Measurements from ENCODE around the gene LMOD1.

Gene LMOD1

DNA sequence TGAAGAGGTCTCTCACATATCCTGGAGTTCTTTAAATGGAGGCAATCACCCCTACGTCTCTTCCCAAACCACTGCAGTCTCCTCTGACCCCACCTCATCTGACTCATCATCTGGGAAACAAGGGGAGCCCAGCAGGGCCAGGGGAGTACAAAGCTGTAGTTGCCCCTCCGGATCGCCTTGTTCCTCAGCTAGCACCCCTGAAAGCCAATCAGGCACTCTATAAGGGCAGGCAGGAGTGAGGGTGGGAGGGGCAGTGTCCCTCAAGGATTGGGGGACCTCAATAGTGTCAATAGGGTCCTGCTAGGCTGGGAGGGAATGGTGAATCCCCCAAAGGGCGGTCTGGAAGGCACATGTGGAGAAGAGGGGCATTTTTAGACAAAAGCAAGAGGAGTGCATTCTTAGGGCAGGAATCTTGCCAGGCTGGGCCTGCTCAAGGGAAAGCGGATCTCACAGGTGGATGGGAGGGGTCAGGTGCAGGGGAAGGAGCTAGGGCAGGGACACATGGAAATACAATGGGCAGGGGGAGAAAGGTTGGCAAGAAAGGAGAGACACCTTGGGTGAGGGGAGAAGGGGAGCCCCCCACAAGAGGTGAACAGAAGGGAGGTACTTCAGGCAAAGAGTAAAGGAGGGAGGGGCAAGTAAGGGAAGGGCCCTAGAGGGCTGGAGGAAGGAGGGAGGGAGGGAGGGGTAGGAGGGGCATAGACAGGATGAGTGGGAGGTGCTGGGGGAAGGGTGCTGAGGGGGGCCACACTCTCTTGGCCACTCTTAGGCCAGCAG lies 51.8 kb downstream of the LMOD1 start:
- TF ChIP-seq, protein P1, sequence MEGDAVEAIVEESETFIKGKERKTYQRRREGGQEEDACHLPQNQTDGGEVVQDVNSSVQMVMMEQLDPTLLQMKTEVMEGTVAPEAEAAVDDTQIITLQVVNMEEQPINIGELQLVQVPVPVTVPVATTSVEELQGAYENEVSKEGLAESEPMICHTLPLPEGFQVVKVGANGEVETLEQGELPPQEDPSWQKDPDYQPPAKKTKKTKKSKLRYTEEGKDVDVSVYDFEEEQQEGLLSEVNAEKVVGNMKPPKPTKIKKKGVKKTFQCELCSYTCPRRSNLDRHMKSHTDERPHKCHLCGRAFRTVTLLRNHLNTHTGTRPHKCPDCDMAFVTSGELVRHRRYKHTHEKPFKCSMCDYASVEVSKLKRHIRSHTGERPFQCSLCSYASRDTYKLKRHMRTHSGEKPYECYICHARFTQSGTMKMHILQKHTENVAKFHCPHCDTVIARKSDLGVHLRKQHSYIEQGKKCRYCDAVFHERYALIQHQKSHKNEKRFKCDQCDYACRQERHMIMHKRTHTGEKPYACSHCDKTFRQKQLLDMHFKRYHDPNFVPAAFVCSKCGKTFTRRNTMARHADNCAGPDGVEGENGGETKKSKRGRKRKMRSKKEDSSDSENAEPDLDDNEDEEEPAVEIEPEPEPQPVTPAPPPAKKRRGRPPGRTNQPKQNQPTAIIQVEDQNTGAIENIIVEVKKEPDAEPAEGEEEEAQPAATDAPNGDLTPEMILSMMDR (conservative IDR thresholded peaks at IDR 0.05; ENCODE audit: control insufficient read depth, insufficient read depth, low read depth, low read length): no peak
- DNase-seq (ENCODE audit: low read depth): no peak

DNA sequence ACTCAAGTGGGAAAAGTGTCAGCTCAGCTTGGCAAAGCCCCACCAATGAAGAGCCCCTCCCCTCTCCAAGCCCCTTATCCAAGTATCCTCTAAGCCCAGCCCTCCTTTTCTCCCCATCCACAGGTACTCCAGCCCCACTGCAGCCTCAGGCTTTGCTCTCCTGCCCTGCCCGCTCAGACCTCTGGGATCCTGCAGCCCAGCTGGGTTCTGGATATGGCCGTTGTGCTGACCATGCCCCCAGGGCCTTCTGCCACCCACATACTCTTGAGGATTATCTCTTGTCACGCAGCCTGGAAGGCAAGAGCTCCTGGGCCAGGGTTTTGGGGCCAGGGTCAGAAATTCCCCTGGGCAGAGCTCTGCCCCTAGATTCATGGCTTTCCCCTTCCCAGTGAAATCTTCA lies 52.9 kb downstream of the LMOD1 start:
- H3K4me3 ChIP-seq (ENCODE audit: control insufficient read depth, low read depth, low read length): no peak overlapping the region
- TF ChIP-seq, protein P1 (conservative IDR thresholded peaks at IDR 0.05; ENCODE audit: control insufficient read depth, insufficient read depth, low read depth, low read length): no peak
- DNase-seq (ENCODE audit: low read depth): no peak

More for the DNA sequence above, 51.8 kb downstream of the LMOD1 start:
- H3K4me3 ChIP-seq (ENCODE audit: control insufficient read depth, low read depth, low read length): no peak overlapping the region

DNA sequence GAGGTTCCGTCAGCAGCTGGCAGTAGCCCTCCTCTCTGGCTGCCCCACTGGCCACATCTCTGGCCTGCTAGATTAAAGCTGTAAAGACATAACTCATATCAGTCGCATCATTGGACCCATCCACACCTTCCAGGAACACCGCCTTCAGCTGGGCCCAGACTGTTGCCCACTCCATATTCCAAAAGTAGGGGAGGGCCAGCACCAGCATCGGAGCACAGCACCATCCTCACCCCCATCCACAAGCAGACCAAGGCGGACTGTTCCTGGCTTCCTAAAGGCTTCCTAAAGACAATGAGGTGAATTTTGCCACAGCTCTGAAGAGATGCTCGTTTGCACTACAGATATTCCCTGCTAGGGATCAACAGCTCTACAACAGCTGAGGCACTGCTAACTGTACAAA lies 54.1 kb downstream of the LMOD1 start:
- DNase-seq (ENCODE audit: low read depth): no peak
- H3K4me3 ChIP-seq (ENCODE audit: control insufficient read depth, low read depth, low read length): no peak overlapping the region
- TF ChIP-seq, protein P1 (conservative IDR thresholded peaks at IDR 0.05; ENCODE audit: control insufficient read depth, insufficient read depth, low read depth, low read length): no peak

DNA sequence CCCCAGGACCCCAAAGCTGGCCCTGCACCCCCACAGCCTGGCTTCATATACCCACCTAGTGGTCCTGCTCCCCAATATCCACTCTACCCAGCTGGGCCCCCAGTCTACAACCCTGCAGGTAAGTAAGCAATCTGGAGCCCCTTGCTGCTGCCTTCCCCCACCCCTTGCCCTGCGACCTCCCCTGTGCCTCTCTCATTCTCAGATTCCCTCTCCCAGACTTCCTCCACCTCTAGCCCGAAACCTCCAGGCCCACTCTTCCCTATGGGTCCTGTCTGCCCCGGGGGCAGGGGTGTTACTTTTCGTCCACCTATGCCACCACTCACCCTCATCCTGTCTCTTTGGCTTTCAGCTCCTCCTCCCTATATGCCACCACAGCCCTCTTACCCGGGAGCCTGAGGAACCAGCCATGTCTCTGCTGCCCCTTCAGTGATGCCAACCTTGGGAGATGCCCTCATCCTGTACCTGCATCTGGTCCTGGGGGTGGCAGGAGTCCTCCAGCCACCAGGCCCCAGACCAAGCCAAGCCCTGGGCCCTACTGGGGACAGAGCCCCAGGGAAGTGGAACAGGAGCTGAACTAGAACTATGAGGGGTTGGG lies 54.8 kb downstream of the LMOD1 start:
- no peak for DNase-seq (ENCODE audit: low read depth)
- TF ChIP-seq, protein P1 (conservative IDR thresholded peaks at IDR 0.05; ENCODE audit: control insufficient read depth, insufficient read depth, low read depth, low read length): no peak
- H3K4me3 ChIP-seq (ENCODE audit: control insufficient read depth, low read depth, low read length): no peak overlapping the region

DNA sequence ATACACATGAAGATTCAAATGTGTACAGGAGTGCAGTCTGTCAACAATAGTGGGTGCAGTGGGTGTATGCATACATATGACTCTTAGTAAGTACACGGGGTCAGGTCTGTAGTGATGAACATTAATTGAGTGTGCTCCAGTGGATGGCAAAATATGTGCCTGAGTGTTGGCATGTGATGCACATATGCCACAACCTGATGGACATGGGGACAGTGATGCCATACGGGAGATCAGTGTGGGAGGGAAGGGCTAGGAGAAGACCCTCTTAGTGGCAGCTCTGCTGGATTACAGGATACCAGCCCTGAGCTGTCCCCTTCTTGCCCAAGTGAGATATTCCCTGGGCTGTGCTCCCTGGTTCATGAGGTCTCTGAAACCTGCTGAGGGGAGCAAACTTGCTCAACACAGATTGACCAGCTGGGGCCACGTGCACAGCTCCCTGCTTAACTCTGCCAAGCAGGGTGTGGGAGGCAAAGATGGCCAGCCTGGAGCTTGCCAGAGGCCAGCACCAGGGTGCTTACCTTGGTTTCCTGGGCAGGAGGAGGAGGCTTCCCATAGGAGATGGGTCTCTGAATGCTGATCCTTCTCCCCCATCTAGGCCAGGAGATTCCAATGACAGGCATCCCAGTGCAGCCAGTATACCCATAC lies 55.4 kb downstream of the LMOD1 start:
- no peak for DNase-seq (ENCODE audit: low read depth)
- H3K4me3 ChIP-seq (ENCODE audit: control insufficient read depth, low read depth, low read length): no peak overlapping the region
- TF ChIP-seq, protein P1 (conservative IDR thresholded peaks at IDR 0.05; ENCODE audit: control insufficient read depth, insufficient read depth, low read depth, low read length): no peak

DNA sequence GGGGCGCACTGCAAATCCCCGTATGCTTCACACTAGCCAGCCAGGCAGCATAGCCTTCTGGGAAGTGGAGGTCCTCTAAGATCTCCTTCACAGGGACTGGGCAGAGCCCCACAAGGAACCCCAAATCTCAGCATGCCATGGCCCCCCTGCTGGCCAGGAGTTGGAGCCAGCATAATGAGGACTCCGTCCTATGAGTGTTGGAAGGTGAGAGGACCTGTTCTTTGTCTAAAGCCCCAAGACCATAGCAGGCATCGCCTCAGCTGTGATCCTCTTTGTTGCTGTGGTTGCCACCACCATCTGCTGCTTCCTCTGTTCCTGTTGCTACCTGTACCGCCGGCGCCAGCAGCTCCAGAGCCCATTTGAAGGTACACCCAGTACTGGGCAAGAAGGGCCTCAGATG lies 56.1 kb downstream of the LMOD1 start:
- TF ChIP-seq, protein P1 (conservative IDR thresholded peaks at IDR 0.05; ENCODE audit: control insufficient read depth, insufficient read depth, low read depth, low read length): no peak
- no peak overlapping the region for H3K4me3 ChIP-seq (ENCODE audit: control insufficient read depth, low read depth, low read length)
- DNase-seq (ENCODE audit: low read depth): no peak
